ENCODE results near the gene MMP24.

Gene MMP24

GRCh38 chr20:35274172-35275092 lies 47.9 kb downstream of the MMP24 start:
- TF ChIP-seq TAF1 (IDR thresholded peaks at IDR 0.05; ENCODE audit: borderline replicate concordance, insufficient read depth, low read length) (no peak), FOXP2 (optimal IDR thresholded peaks at IDR 0.05; ENCODE audit: borderline replicate concordance, extremely low read depth, extremely low read length, insufficient read depth) (no peak), SIN3A (IDR thresholded peaks at IDR 0.05; ENCODE audit: borderline replicate concordance, insufficient read depth, low read length) (no peak), REST (IDR thresholded peaks at IDR 0.05; ENCODE audit: insufficient read depth in 1 of 2, low read depth in 2 of 2, low read length in 2 of 2) (no peak)

- TF ChIP-seq REST (IDR thresholded peaks at IDR 0.05; ENCODE audit: insufficient read depth in 1 of 2, low read depth in 2 of 2, low read length in 2 of 2) (no peak), TAF1 (IDR thresholded peaks at IDR 0.05; ENCODE audit: borderline replicate concordance, insufficient read depth, low read length) (no peak), SIN3A (IDR thresholded peaks at IDR 0.05; ENCODE audit: borderline replicate concordance, insufficient read depth, low read length) (no peak), FOXP2 (optimal IDR thresholded peaks at IDR 0.05; ENCODE audit: borderline replicate concordance, extremely low read depth, extremely low read length, insufficient read depth) (no peak), POLR2AphosphoS5 (IDR thresholded peaks at IDR 0.05; ENCODE audit: low read depth, low read length) (no peak)
Measured at GRCh38 chr20:35275741-35276251, 49.3 kb downstream of the MMP24 start.

GRCh38 chr20:35276408-35276807 lies 49.9 kb downstream of the MMP24 start:
- TF ChIP-seq FOXP2 (optimal IDR thresholded peaks at IDR 0.05; ENCODE audit: borderline replicate concordance, extremely low read depth, extremely low read length, insufficient read depth) (no peak), POLR2AphosphoS5 (IDR thresholded peaks at IDR 0.05; ENCODE audit: low read depth, low read length) (no peak), REST (IDR thresholded peaks at IDR 0.05; ENCODE audit: insufficient read depth in 1 of 2, low read depth in 2 of 2, low read length in 2 of 2) (no peak), TAF1 (IDR thresholded peaks at IDR 0.05; ENCODE audit: borderline replicate concordance, insufficient read depth, low read length) (no peak), SIN3A (IDR thresholded peaks at IDR 0.05; ENCODE audit: borderline replicate concordance, insufficient read depth, low read length) (no peak)

GRCh38 chr20:35277127-35277526 lies 50.6 kb downstream of the MMP24 start:
- TF ChIP-seq FOXP2 (optimal IDR thresholded peaks at IDR 0.05; ENCODE audit: borderline replicate concordance, extremely low read depth, extremely low read length, insufficient read depth) (no peak), POLR2AphosphoS5 (IDR thresholded peaks at IDR 0.05; ENCODE audit: low read depth, low read length) (no peak), SIN3A (IDR thresholded peaks at IDR 0.05; ENCODE audit: borderline replicate concordance, insufficient read depth, low read length) (no peak), TAF1 (IDR thresholded peaks at IDR 0.05; ENCODE audit: borderline replicate concordance, insufficient read depth, low read length) (no peak), REST (IDR thresholded peaks at IDR 0.05; ENCODE audit: insufficient read depth in 1 of 2, low read depth in 2 of 2, low read length in 2 of 2) (no peak)
